Prostate gland (tissue), 2 donors: ENCODE measurements around the gene GOLGA8A.

Experiments
- POLR2A ChIP-seq: fragments of 450-650 bp; IDR thresholded peaks from one replicate; pipeline ENCODE4 v1.6.1; 2016; ENCODE audit warnings: antibody characterized with exemption, mild to moderate bottlenecking
- POLR2AphosphoS5 ChIP-seq: sonication (generic); formaldehyde crosslinking; IDR thresholded peaks from one replicate; pipeline ENCODE4 v1.6.1; 2017; ENCODE audit warnings: antibody characterized with exemption
- TF ChIP-seq, protein P1 (sequence below), 4 experiments: fragments of 200-600 bp in 2 of 4; fragments of 450-650 bp in 2 of 4; sonication (generic) in 2 of 4; IDR thresholded peaks; 1 replicate in 3 of 4; 2 replicates in 1 of 4; pipeline ENCODE4 v1.5.1; 2016 to 2019; ENCODE audit warnings: antibody characterized with exemption in 4 of 4, mild to moderate bottlenecking in 2 of 4, moderate library complexity in 2 of 4

DNA sequence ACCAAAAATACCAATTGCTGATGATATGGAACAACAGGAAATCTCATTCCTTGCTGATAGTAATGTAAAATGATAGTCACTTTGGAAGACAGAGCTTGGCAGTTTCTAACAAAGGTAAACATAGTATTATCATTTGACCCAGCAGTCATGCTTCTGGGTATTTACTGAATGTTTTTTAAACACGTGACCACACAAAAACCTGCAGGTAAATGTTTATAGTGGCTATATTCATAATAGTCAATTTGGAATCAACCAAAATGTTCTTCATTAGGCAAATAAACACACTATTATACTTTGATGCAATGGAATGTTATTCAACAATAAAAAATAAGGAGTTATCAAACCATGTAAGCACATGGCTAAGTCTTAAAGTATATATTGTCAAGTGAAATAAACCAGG is 24.1 kb upstream of the GOLGA8A start:
- TF ChIP-seq, protein P1, sequence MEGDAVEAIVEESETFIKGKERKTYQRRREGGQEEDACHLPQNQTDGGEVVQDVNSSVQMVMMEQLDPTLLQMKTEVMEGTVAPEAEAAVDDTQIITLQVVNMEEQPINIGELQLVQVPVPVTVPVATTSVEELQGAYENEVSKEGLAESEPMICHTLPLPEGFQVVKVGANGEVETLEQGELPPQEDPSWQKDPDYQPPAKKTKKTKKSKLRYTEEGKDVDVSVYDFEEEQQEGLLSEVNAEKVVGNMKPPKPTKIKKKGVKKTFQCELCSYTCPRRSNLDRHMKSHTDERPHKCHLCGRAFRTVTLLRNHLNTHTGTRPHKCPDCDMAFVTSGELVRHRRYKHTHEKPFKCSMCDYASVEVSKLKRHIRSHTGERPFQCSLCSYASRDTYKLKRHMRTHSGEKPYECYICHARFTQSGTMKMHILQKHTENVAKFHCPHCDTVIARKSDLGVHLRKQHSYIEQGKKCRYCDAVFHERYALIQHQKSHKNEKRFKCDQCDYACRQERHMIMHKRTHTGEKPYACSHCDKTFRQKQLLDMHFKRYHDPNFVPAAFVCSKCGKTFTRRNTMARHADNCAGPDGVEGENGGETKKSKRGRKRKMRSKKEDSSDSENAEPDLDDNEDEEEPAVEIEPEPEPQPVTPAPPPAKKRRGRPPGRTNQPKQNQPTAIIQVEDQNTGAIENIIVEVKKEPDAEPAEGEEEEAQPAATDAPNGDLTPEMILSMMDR (IDR thresholded peaks at IDR 0.05), result no peak
- no peak for TF ChIP-seq POLR2A
- TF ChIP-seq POLR2AphosphoS5, result peak; percentile 40
